Thyroid gland (tissue), 4 donors: ENCODE results near the gene KRT28.

ENCODE experiments used
- CTCF ChIP-seq, 6 experiments: fragments of 200-600 bp in 3 of 6; fragments of 450-650 bp in 3 of 6; sonication (generic) in 3 of 6; IDR thresholded peaks; one replicate each; pipeline ENCODE4 v1.5.1; 2016 to 2019; ENCODE audit warnings: antibody characterized with exemption in 6 of 6, mild to moderate bottlenecking in 2 of 6, inconsistent platforms in 1 of 6, moderate library complexity in 1 of 6
- POLR2A ChIP-seq, 2 donors: fragments of 450-650 bp; IDR thresholded peaks; one replicate each; pipeline ENCODE4 v1.6.1; 2017; ENCODE audit warnings: antibody characterized with exemption in 2 of 2, mild to moderate bottlenecking in 2 of 2, moderate library complexity in 1 of 2

- no peak for TF ChIP-seq CTCF (IDR thresholded peaks at IDR 0.05)
- TF ChIP-seq POLR2A (IDR thresholded peaks at IDR 0.05) = no peak
These were observed 17.4 kb upstream of the KRT28 start for GRCh38 chr17:40817103-40817682.
